C4-2B (cell line): ENCODE data around the gene HTR1D.

Experiments
- CTCF ChIP-seq: fragments of 450-650 bp; conservative IDR thresholded peaks from 2 replicates; pipeline ENCODE4 v1.5.1; 2017; ENCODE audit warnings: mild to moderate bottlenecking
- ZFX ChIP-seq: fragments of 450-650 bp; IDR thresholded peaks from 2 replicates; pipeline ENCODE4 v1.6.1; 2017

- TF ChIP-seq CTCF = no peak
- TF ChIP-seq ZFX = no peak
These were observed 29.0 kb upstream of the HTR1D start for GRCh38 chr1:23246274-23246673.
